Left lung (tissue), 10 donors: Measurements from ENCODE around the gene TRIM15. TPM values are rescaled to one million over a fixed set of nuclear protein-coding genes. Genes with fewer than 3 reads are reported as not detected.

Experiments used
- ATAC-seq: fragments of 200-7000 bp; cut with Tn5 transposase; one replicate; pipeline ENCODE4 v1.9.1; 2020; ENCODE audit warnings: moderate library complexity
- DNase-seq, 4 donors: peaks; one replicate each; pipeline ENCODE4 v3.0.0-alpha.2; 2013 to 2020
- H3K27ac ChIP-seq, 2 donors: fragments of 200-600 bp; sonication (generic) in 1 of 2; one replicate each; pipeline versions ENCODE4 v1.5.0 to v1.8.0; 2020 to 2021
- H3K27me3 ChIP-seq, 2 donors: fragments of 200-600 bp; sonication (generic) in 1 of 2; one replicate each; pipeline versions ENCODE4 v1.5.0 to v1.8.0; 2020 to 2021
- H3K36me3 ChIP-seq, 2 donors: fragments of 200-600 bp; sonication (generic) in 1 of 2; one replicate each; pipeline versions ENCODE4 v1.5.0 to v1.8.0; 2020 to 2021
- H3K4me1 ChIP-seq, 2 donors: fragments of 200-600 bp; one replicate each; pipeline ENCODE4 v1.8.0; 2021
- H3K4me3 ChIP-seq, 2 donors: fragments of 200-600 bp; sonication (generic) in 1 of 2; one replicate each; pipeline versions ENCODE4 v1.5.0 to v1.8.0; 2020 to 2021; ENCODE audit warnings: mild to moderate bottlenecking in 1 of 2
- H3K9me3 ChIP-seq, 2 donors: fragments of 200-600 bp; sonication (generic) in 1 of 2; one replicate each; pipeline versions ENCODE4 v1.5.0 to v1.8.0; 2020 to 2021
- CTCF ChIP-seq, 2 donors: fragments of 200-600 bp; sonication (generic) in 1 of 2; IDR thresholded peaks; one replicate each; pipeline versions ENCODE4 v1.5.0 to v1.8.0; 2021; ENCODE audit warnings: antibody characterized with exemption in 2 of 2
- intact Hi-C, 2 donors: fragments of 100-400 bp; cut with DNase I; formaldehyde crosslinking; loops; one replicate each; pipeline versions ENCODE4 v1.11.2 to v1.14.2; 2022
- polyA plus RNA-seq, 6 donors: library from polyadenylated mRNA; unstranded; fragments of 120-200 nt; gene quantifications; one replicate each; pipeline ENCODE4 v1.2.1, GENCODE V29; 2013; ENCODE audit not compliant: insufficient read length in 6 of 6
- total RNA-seq, 2 donors: library from RNA; stranded (reverse); fragmentation: NEBNext Ultra II Directional; extraction: Animal tissue kit (Norgen Biotek cat#: 25700); gene quantifications; one replicate each; pipeline ENCODE4 v1.2.1, GENCODE V29; 2021
- donor health status: DM: no; HTN: yes; CAD: no.
- donor health status: DM: no; HTN: no; CAD: no.

The TRIM15 gene
- total and polyA plus RNA-seq, 8 donors = not detected

- Histone ChIP-seq H3K9me3 (no peaks in the 10 kb centered on the region), H3K4me1 (peaks cover 0 to 12% of the 10 kb centered on the region in 2 donors), H3K4me3 (no peak overlapping the region), H3K27ac (no peak overlapping the region), H3K36me3 (no peaks in the 10 kb centered on the region), H3K27me3 (peaks cover 0 to under 1% of the 10 kb centered on the region in 2 donors)
- intact Hi-C loops = no loop called here
- ATAC-seq (no peak), DNase-seq (no peak)
- TF ChIP-seq CTCF (IDR thresholded peaks at IDR 0.05) = no peak
These were observed 11.2 kb upstream of the TRIM15 start for GRCh38 chr6:30152016-30152673.

- H3K4me1 ChIP-seq = peaks cover 0 to 12% of the 10 kb centered on the region in 2 donors
- no peak for TF ChIP-seq CTCF (IDR thresholded peaks at IDR 0.05)
- H3K4me3 ChIP-seq = no peak overlapping the region
- ATAC-seq (no peak), DNase-seq (no peak)
- H3K27ac ChIP-seq = no peak overlapping the region
- H3K36me3 ChIP-seq = no peaks in the 10 kb centered on the region
- H3K27me3 ChIP-seq = no peaks in the 10 kb centered on the region
- intact Hi-C loops = no loop called here
- H3K9me3 ChIP-seq = no peaks in the 10 kb centered on the region
These were observed 10.3 kb upstream of the TRIM15 start for GRCh38 chr6:30152910-30153610.

GRCh38 chr6:30154061-30154460 lies 9.3 kb upstream of the TRIM15 start:
- Histone ChIP-seq H3K9me3 (no peaks in the 10 kb centered on the region), H3K27ac (no peak overlapping the region), H3K4me3 (no peak overlapping the region), H3K4me1 (peaks cover 0 to 12% of the 10 kb centered on the region in 2 donors), H3K36me3 (no peaks in the 10 kb centered on the region), H3K27me3 (no peaks in the 10 kb centered on the region)
- TF ChIP-seq CTCF (IDR thresholded peaks at IDR 0.05) = no peak
- no peak for DNase-seq
- no peak for ATAC-seq
- intact Hi-C loops = no loop called here

- peak; percentile 48 for ATAC-seq
- intact Hi-C loops = no loop called here
- H3K4me1 ChIP-seq = peaks cover 0 to 12% of the 10 kb centered on the region in 2 donors
- H3K27me3 ChIP-seq = no peaks in the 10 kb centered on the region
- no peak overlapping the region for H3K4me3 ChIP-seq
- no peak for TF ChIP-seq CTCF (IDR thresholded peaks at IDR 0.05)
- no peaks in the 10 kb centered on the region for H3K36me3 ChIP-seq
- H3K9me3 ChIP-seq = no peaks in the 10 kb centered on the region
- no peak for DNase-seq
- no peak overlapping the region for H3K27ac ChIP-seq
These were observed 8.4 kb upstream of the TRIM15 start for GRCh38 chr6:30154709-30155519.
